Brain pericyte (primary cell): ENCODE measurements around the gene TAS1R2.

Source experiments
- DNase-seq: peaks from one replicate; pipeline ENCODE4 v3.0.0-alpha.2; 2012; ENCODE audit warnings: low read depth, low spot score

TAS1R2 gene

DNA sequence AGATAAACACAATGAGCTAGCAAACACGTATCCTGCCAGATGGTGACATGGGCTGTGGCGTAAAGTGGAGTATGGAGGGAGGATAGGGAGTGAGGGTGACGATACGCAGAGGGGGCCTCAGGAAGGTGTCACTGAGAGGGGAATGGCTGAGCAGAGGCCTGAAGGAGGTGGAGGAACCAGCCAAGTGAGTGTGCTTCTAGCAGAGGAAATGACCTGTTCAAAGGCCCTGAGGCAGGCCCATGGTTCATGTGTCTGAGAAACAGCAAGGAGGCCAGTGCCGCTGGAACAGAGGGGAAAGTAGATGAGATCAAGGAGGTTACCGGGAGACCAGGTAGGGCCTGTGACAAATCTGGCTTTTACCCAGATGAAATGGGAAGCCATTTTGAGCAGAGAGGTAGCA lies 36.0 kb downstream of the TAS1R2 start:
- DNase-seq = no peak

DNA sequence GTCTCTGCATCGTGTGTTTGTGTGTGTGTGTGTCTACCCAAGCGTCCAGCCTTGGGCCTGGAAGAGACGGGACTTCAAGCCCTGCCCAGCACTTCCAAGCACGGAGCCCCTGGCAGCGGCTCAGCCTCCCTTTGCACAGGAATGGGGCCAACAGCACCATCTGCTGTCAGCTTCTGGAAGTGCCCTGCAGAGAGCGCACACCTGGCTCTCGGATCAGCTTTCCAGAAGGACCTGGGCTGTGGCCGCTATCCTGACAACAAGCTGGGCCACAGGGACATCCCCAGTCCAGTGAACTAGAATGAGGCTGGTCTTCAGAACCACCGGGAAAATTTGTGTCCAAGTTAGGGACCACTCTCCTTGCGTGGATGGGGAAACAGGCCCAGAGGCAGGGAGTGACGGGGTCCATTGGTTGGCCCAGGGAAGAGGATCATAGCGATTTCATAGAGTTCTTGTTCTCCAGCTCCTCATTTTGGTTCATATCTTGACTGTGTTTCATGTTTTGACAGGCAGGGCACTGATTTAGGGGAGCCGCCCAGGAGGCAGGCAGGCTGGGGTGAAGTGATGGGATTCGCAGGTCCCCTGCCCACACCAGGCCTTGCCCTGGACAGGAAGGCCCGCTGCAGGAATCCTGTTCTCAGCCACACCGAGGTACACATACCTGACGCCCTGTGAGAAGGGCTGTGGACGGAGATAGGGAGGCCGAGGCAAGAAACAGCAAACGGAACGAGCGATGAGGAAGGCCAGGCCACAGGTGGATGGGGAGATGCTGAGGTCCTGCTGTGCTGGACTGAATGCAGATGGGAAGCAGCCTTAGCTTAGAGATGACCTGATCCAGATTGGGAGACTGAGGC lies 38.4 kb downstream of the TAS1R2 start:
- DNase-seq = peak; percentile 11

DNA sequence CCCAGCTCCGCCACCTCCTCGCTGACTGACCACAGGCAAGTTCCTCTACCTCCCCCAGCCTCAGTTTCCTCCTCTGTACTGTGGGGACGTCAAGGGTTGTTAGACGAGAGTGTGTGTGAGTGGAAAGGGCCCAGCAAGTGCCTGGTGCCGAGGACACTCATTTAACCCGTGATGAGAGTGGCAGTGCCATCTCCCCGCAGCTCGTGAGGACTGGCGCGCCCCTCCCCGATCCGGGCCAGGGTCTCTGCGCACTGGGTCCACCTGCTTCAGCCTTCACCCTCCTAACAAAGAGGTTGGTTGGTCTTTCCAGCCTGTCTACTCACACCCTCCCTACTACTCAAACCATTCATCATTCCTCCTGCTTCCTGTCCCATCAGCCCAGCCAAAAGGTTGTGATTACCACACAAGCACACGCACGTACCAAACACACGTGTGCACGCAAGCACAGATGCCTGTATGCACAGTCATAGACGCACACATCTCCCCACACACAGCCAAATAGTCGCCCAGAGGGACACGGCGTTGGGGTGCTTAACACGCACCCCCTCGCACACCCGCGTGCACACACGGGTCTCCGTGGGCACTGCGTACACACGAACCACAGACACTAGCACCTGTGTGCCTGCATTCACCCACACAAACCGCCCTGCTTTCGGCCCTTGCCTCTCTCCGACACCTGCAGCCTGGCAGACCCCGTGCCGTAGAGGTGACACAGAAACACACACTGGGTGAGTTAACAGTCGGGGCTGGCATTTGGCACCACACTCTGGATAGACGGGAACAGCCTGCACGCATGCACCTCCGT lies 39.3 kb downstream of the TAS1R2 start:
- no peak for DNase-seq

DNA sequence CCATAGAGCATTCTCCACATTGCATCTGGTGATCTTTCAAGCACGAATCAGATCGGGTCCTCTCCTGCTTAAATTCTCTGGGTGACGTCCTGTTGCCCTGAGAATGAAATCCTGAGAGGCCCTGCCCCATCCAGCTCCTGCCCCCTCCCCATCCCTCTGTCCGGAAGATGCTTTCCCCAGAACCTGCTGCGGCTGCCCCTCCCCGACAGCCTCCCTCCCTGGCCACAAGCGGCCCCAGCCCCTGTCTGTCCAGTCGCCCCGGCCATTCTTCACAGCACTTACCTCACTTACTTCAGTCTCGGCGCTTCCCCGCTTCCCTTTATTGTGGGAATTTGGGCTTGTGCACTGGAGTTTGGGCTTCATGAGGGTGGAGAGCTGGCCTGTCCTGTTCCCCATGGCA lies 40.3 kb downstream of the TAS1R2 start:
- DNase-seq = no peak

DNA sequence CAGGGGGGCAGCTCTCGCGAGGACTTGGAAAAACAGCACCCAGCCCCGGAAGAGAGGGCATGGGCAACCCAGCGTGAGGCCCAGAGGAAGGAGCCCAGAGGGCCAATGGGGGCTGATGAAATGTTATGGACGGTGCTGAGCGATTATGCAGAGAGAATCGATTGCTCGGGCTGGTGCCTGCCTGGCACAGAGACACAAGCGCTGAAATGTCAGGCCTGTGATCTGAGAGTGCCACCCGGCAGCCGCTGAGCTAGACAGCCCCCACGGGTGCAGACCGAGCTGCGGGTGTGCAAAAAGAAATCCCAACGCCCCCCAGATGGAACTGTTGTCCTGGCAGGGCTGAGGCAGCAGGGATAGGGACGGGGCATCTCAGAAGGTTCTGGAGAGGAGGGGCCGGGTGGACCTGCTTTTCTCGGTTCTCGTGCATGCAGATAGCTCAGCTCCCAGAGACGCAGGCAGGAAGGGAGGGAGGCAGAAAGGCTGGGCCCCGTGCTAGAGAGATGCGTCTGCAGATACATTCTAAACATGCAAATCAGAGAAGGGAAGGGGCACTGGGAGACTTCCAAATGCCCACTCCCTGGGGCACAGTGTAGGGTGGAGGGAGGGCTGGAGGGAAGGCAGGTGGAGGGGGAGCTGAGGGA lies 41.5 kb downstream of the TAS1R2 start:
- no peak for DNase-seq

DNA sequence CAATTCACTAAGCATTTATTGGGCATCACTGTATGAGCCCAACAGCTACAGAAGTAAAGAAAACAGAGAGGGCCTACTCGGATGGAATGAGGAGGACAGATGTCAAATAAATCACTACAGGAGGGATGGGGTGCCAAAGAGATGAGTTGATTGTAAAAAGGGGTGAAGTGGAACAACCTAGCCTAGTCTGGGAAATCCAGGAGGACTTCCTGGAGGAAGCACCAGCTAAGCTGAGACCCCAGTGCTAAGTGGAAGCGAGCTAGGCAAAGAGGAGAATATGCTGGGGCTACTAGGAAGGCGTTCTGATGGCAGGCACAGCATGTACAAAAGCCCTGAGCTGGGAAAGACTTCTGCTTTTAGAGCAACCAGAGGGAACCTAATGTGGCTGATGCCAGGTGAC lies 42.1 kb downstream of the TAS1R2 start:
- DNase-seq = no peak

DNA sequence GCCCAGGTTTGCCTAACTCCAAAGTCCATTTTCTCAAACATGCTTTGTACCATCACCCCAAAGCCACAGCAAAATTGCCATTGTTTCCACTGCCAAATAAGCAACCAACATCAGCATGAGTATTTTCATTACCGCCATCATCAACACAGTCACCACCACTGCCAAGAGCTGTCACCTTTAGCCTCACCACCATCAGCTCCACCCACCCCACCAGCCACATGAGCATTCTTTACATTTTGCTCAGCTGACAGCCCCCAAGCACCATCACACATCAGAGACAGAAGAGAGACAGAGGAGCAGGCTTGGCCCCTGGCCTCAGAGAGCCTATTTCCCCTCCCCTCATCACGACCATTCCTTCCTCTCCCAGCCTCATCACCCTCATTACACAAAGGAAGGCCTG lies 42.7 kb downstream of the TAS1R2 start:
- DNase-seq = no peak

DNA sequence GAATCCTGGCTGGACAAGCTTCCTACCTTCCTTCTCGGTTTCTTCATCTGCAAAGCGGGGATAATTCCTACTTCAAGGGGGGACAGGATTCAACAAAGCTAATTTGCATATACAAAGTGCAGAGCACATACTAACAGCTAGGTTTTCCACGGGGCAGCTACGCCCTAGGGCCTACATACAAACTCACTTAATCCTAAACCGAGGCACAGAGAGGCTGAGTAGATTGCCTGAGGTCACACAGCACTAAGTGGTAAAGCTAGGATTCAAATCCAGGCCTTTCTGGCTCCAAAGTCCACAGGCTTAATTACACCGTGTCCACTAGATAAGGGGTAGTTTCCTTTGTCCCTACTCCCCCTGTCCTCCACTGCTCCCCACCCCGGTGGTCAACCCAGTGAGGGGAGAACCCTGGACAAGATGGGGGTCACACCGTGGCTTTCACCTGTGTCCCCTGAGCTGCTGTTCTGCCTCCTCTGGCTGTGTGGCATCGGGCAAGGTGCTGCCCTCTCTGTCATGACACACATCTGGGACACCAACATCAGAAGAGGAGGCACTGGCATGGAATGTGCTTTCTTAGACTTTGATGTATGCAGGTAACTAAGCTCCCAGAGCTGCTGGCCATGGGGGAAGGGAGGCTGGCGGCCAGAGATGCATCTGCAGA lies 44.5 kb downstream of the TAS1R2 start:
- DNase-seq = no peak

DNA sequence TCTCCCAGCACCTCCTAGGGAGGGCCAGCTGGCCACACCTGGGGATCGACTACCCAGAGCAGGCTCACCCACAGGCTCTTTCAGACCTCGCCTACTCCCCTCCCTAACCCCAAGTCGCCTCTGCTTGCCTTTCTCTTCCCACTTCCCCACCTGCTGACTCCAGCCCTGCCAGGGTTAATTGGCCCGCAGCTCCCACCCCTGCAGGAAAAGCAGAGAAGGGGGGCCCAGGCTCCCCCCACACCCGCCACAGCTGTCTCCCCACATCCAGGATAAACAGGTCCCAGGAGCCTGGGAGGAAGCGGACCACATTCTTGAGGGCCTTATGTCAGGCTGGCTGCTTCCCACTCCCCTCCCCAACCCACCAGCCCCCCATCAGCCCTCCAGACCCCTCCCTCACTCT lies 45.0 kb downstream of the TAS1R2 start:
- no peak for DNase-seq

DNA sequence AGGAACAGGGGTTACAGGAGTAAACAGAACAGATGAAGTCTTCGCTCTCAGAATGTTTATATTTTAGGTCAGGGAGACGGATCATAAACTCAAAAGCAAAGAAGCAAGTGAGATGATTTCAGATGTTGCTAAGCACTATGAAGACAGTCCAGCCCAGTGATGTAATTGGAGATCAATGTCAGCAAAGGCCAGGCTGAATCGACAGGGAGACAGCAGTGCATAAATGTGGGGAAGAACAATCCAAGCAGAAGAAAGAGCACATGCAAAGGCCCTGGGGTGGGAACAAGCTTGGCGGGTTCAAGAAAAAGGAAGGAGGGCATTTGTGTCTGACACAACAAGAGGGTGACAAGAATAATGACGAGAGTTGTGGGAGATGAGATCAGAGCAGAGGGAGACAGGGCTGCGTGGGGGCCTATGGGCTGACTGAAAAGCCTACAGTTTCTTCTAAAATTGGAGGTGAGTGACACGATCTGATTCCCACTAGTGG lies 47.0 kb downstream of the TAS1R2 start:
- no peak for DNase-seq

DNA sequence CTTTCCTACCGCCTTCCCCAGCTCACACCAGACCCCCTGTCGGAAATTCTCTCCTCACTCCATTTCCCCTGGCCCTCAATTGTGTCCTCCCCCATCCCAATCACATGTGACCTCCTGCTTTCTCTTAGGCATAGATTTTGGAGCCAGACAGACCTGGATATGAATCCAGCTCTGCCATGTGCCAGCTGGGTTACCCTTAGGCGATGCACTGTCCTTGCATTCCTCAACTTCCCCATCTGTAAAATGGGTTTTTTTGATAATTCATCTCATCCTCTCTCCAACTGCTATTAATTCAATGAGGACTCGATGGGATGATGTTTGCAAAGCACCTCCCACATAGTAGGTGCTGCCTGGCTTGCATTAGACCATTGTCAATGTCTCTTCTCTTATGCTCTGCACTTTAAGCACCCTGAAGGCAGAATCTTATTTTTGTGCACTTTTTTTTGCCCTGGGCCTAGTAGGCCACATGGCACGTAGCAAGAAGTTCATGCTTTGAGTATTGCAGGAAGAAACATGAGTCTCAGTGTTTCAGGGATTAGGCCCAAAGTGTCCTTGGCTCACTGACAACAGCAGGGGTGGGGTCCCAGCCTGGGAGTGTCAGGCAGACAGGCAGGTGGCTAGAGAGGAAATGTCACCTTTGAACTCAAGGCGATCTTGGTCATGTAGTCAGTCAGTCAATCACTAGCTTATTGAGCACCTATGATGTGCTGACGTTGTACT lies 47.6 kb downstream of the TAS1R2 start:
- no peak for DNase-seq

DNA sequence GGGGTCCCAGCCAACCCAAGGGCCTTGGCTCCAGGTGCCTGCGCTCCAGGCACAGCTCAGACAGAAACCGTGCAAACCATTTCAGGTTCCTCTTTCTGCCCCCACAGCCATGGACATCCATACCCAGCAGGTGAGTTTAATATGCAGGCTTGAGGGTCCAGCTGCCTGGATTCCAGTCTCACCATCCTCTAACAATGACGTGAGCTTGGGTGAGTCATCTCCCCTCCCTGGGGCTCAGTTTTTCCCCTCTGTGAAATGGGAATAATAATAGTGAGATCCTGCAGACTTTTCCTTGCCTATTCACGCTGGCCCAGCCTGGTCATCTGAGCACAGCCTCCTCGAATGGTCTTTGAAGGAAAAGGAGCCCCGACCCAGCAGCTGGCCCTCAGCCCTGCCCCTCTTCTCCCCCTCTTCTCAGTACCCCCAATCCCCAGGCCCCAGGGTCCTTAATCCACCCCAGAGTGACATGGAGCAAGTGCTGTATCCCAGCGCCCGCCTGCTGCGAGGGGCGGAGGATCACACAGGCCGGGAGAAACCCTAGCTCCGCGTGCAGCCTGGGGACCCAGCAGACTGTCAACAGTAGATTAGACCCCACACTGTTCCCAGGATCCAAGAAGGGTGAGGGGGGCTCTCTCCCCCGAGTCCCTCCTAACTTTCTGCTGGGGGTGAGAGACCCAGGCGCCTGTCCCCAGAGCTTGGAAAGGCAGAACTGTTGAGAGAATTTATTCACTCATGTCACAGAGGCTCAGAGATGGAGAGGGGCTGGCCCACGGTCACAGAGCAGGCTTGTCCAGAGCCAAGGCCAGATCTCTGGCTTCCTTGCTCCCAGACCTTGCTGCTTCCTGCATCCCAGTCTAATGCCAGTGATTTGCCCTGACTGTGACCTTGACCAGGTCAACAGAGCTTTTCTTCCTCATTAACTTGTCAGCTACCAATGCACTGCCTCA lies 49.2 kb downstream of the TAS1R2 start:
- no peak for DNase-seq

DNA sequence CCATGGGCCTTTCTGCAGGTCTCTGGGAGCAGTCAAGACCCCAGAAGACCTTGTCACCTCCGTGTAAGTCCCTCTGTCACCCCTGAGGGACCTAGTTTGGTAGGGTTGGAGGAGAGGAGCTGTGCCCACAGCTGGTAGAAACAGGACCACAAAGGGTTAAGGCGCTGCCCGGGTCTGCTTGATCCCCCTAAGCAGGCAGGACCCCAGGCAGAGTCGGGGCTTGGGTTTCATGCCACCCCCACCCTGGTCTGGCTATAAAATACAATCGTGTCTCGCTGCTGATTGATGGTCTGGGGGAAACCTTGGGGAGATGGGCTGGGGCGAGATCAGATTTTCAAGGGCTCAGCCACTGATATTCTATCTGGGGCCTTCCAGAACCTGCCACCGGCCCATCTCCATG lies 50.9 kb downstream of the TAS1R2 start:
- DNase-seq = no peak

DNA sequence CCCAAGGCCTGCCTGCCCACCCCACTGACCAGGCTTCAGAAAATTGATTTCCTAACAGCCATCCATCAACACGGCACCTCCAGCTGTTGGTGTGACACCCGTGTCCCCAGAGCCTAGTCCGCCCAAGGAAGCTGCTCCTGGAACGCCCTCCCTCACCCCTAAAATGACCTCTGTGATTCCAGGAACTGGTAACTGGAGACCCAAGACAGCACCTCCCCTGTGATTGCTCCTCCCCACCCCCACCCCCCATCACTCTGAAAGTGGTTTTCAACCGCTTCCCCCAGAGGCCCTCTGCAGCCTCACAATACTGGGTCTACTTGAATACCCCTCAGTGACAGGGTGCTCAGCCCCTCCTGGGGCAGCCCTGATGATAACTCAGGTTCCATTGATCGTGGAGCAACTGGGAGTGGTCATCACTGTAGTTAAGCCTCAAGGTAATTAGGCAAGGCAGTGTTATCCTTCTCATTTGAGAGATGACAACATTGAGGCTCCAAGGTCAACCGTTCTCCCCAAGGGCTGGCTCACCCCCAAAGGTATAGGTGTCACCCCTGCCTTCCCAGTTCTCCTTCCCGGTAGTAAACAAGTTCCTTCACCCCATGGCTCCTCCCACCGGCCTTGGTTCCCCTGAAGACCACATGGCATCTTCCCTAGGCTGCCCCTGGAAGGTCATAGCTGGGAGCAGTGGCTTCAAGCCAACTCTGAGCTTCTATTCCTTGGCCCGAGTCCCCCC lies 52.0 kb downstream of the TAS1R2 start:
- no peak for DNase-seq

DNA sequence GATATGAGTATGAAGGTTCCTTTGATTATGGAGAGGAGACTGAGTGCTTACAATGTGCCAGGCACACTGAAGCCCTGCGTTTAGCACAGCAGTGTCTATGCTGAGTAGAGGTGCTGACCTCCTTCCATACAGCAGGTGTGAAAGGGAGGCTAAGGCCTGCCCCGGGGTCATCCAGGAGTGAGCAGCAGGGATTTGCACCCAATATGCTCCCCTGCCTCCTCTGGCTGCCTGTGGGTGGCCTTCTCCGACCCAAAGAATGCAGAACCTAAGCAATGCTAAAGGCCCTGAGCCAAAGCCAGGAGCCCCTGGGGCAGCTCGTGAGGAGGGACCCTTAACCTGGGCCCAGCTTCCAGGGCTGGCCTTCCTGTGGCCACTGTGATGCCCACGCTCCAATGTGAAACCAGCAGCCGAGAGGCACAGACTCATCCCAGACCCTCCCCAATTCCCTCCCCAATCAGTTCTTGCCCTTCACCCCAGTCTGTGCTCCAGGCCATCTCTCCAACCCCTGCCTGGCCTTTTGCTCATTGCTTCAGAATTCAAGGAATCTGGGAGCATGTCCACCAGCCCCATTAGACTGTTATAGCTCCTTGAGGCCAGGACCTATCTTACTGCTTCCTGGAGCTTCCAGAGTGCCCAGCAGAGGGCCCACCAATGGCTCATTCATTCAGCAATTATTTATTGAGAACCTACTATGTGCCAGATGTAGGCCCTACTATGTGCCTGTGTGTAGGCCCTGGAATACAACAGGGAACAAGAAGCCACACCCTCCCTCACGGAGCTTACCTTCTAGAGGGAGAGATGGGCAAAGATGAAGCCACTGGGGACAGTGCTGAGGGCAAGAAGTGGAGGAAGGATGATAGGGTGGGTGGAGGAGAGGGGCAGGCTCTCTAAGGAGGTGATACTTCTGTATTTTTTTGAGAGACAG lies 53.3 kb downstream of the TAS1R2 start:
- no peak for DNase-seq

DNA sequence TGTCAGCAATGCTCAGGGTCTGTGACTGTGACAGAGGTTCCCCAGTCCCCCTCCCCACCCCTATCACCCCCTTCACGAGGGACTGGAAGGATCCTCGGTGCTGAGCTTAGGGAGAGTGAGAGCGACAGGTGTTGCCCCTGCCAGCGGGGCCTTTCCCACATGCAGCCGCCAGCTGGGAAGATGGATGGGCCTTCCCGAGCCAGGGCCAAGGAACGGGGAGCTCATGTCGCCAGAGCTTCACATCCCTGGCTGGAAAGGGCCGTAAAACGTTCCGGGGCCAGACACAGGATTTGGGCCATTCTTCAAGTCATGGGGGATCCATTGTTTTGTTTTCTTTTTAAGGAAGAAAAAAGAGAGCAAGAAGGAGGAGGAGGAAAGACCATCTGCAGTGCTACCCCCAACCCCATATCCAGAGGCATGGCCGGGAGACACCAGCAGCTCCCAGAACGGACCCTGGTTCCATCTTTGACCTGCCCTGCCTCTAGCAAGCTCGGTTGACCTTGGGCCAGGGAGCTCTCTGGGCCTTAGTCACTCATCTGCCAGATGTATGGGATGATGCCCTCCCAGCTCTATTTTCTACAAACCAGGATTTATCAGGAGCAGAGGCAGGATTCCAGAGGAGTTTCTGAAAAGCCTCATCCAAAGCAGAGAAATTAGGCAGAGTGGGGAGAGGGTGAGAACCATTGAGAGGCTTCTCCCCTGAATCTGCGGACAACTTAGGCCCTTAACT lies 54.1 kb downstream of the TAS1R2 start:
- DNase-seq = no peak

DNA sequence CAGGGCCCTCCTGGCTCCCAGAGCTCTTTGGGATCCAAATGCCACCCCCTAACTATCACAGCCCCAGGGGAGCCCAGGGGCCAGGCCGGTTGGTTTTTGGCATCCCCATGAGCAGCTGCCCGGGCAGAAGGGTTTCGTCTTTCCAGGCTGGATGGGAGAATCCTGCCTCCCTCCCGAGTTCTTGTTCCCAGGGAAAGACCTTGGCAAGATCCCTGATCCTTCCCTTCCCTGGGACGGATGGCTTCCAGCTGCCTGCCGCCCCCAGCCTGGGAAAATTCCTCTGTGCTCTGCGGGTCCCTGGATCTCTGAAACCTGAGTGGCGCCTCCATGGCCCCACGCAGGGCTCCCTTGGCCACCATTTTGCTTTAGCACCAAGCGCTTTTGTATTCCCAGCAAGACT lies 55.6 kb downstream of the TAS1R2 start:
- DNase-seq = no peak
